H1 (cell line): ENCODE data around the gene AGRP. TPM values are rescaled to one million over a fixed set of nuclear protein-coding genes. Genes with fewer than 3 reads are reported as not detected.

Experiments used
- CTCF ChIA-PET: fragments of 300-600 bp; sonication (Branson Sonifier 250); formaldehyde crosslinking; loops from one replicate; lab custom pipeline; 2021; ENCODE audit not compliant: partially characterized antibody; lab: Charles Lee
- POLR2A ChIA-PET: fragments of 300-600 bp; sonication (Branson Sonifier 250); formaldehyde crosslinking; loops from one replicate; lab custom pipeline; 2021; ENCODE audit warnings: inconsistent platforms; ENCODE audit not compliant: partially characterized antibody; lab: Charles Lee
- DNase-seq, 2 experiments: peaks; one replicate each; pipeline versions ENCODE4 v3.0.0 to v3.0.0-alpha.2; 2010 to 2022; ENCODE audit warnings: low spot score in 2 of 2, low read depth in 1 of 2, mixed read lengths in 1 of 2
- FAIRE-seq: peaks from 2 replicates; lab custom pipeline; 2011; peaks lifted over from hg19 to GRCh38; lab: Jason Lieb, UNC
- H2AFZ ChIP-seq: 2 replicates; pipeline ENCODE4 v1.8.1; 2012; ENCODE audit warnings: low read length, inconsistent platforms
- H2AK5ac ChIP-seq: 2 replicates; pipeline ENCODE4 v1.6.1; 2013; ENCODE audit warnings: low read depth, low read length
- H2BK120ac ChIP-seq: replicated peaks from 2 replicates; pipeline ENCODE3; 2013; ENCODE audit warnings: low read depth, low read length, inconsistent platforms
- H2BK12ac ChIP-seq: 2 replicates; pipeline ENCODE4 v1.6.1; 2013; ENCODE audit warnings: low read depth, low read length
- H2BK15ac ChIP-seq: 2 replicates; pipeline ENCODE4 v1.6.1; 2013; ENCODE audit warnings: low read length
- H2BK20ac ChIP-seq: 2 replicates; pipeline ENCODE4 v1.6.1; 2013; ENCODE audit warnings: low read length
- H2BK5ac ChIP-seq: 2 replicates; pipeline ENCODE4 v1.6.1; 2013; ENCODE audit warnings: low read depth, low read length
- H3K14ac ChIP-seq: 2 replicates; pipeline ENCODE4 v1.6.1; 2013; ENCODE audit warnings: inconsistent platforms; ENCODE audit not compliant: insufficient read length
- H3K18ac ChIP-seq: 2 replicates; pipeline ENCODE4 v1.6.1; 2013; ENCODE audit warnings: low read length; ENCODE audit errors: extremely low read depth
- H3K23ac ChIP-seq: 2 replicates; pipeline ENCODE4 v1.6.1; 2013; ENCODE audit warnings: inconsistent platforms; ENCODE audit not compliant: insufficient read length
- H3K23me2 ChIP-seq: 2 replicates; pipeline ENCODE4 v1.6.1; 2013; ENCODE audit warnings: low read depth, low read length
- H3K27ac ChIP-seq: 2 replicates; pipeline ENCODE4 v1.6.1; 2011; ENCODE audit warnings: low read depth, low read length, inconsistent platforms
- H3K27me3 ChIP-seq, 4 experiments: replicated peaks in 1 of 4; 1 replicate in 1 of 4; 2 replicates in 3 of 4; pipeline versions ENCODE4 v1.6.1 to v1.8.1; 2011 to 2013; ENCODE audit warnings: low read length in 3 of 4, mild to moderate bottlenecking in 3 of 4, inconsistent platforms in 2 of 4, mixed read lengths in 2 of 4, moderate library complexity in 1 of 4; ENCODE audit not compliant: control insufficient read depth in 3 of 4, insufficient read depth in 3 of 4; ENCODE audit errors: extremely low read depth in 1 of 4
- H3K36me3 ChIP-seq, 4 experiments: 2 replicates each; pipeline versions ENCODE4 v1.6.1 to v1.8.1; 2011 to 2013; ENCODE audit warnings: mild to moderate bottlenecking in 4 of 4, low read length in 3 of 4, moderate library complexity in 2 of 4, control low read depth in 1 of 4, inconsistent platforms in 1 of 4; ENCODE audit not compliant: insufficient read depth in 4 of 4, control insufficient read depth in 2 of 4
- H3K4ac ChIP-seq: replicated peaks from 2 replicates; pipeline ENCODE3; 2013; ENCODE audit warnings: low read length, low read depth, mixed read lengths, inconsistent platforms; ENCODE audit not compliant: insufficient read length
- H3K4me1 ChIP-seq, 4 experiments: replicated peaks in 1 of 4; 1 replicate in 1 of 4; 2 replicates in 3 of 4; pipeline versions ENCODE4 v1.6.1 to v1.8.1; 2011 to 2013; ENCODE audit warnings: low read length in 3 of 4, inconsistent platforms in 2 of 4, mixed read lengths in 1 of 4; ENCODE audit not compliant: insufficient read depth in 4 of 4, control insufficient read depth in 3 of 4
- H3K4me2 ChIP-seq, 2 experiments: 2 replicates each; pipeline versions ENCODE4 v1.6.1 to v1.8.1; 2011 to 2013; ENCODE audit warnings: low read depth in 2 of 2, low read length in 2 of 2, control low read depth in 1 of 2, inconsistent platforms in 1 of 2, mild to moderate bottlenecking in 1 of 2; ENCODE audit not compliant: insufficient read depth in 1 of 2
- H3K4me3 ChIP-seq, 4 experiments: fragments of 200-600, 300-600 bp in 1 of 4; sonication (generic), shearing (Covaris generic), sonication (Bioruptor Twin) in 1 of 4; 2 replicates each; pipeline versions ENCODE4 v1.5.1 to v1.8.1; 2011 to 2016; ENCODE audit warnings: low read length in 4 of 4, low read depth in 3 of 4, control low read depth in 2 of 4, inconsistent platforms in 2 of 4, mild to moderate bottlenecking in 2 of 4, mixed read lengths in 1 of 4, moderate library complexity in 1 of 4; ENCODE audit not compliant: insufficient read depth in 2 of 4; ENCODE audit errors: extremely low read depth in 1 of 4
- H3K56ac ChIP-seq: replicated peaks from 2 replicates; pipeline ENCODE3; 2013; ENCODE audit warnings: low read depth, mild to moderate bottlenecking, mixed read lengths, low read length, inconsistent platforms; ENCODE audit not compliant: insufficient read length
- H3K79me1 ChIP-seq: 2 replicates; pipeline ENCODE4 v1.6.1; 2013; ENCODE audit warnings: low read depth, low read length, control low read depth
- H3K79me2 ChIP-seq, 2 experiments: 2 replicates each; pipeline versions ENCODE4 v1.6.1 to v1.8.1; 2012 to 2013; ENCODE audit warnings: low read length in 2 of 2, mild to moderate bottlenecking in 2 of 2, inconsistent platforms in 1 of 2; ENCODE audit not compliant: insufficient read depth in 2 of 2, control insufficient read depth in 1 of 2
- H3K9ac ChIP-seq, 4 experiments: replicated peaks in 1 of 4; 1 replicate in 1 of 4; 2 replicates in 3 of 4; pipeline versions ENCODE4 v1.6.1 to v1.8.1; 2011 to 2013; ENCODE audit warnings: low read depth in 3 of 4, low read length in 3 of 4, control low read depth in 2 of 4, mild to moderate bottlenecking in 2 of 4, moderate library complexity in 2 of 4, inconsistent platforms in 1 of 4; ENCODE audit errors: extremely low read depth in 1 of 4
- H3K9me3 ChIP-seq, 2 experiments: 2 replicates each; pipeline versions ENCODE4 v1.6.1 to v1.8.1; 2012 to 2013; ENCODE audit warnings: mild to moderate bottlenecking in 2 of 2, moderate library complexity in 2 of 2, control low read depth in 1 of 2, inconsistent platforms in 1 of 2, low read depth in 1 of 2, low read length in 1 of 2, mixed read lengths in 1 of 2; ENCODE audit not compliant: insufficient read depth in 2 of 2
- H4K20me1 ChIP-seq, 2 experiments: replicated peaks in 1 of 2; 2 replicates each; pipeline versions ENCODE3 to v1.8.1; 2011 to 2013; ENCODE audit warnings: inconsistent platforms in 2 of 2, low read length in 2 of 2, mild to moderate bottlenecking in 1 of 2; ENCODE audit not compliant: insufficient read depth in 2 of 2, control insufficient read depth in 1 of 2
- H4K5ac ChIP-seq: 2 replicates; pipeline ENCODE4 v1.6.1; 2013; ENCODE audit warnings: low read length, low read depth, mixed read lengths, inconsistent platforms; ENCODE audit not compliant: insufficient read length
- H4K8ac ChIP-seq: 2 replicates; pipeline ENCODE4 v1.8.0; 2013; ENCODE audit warnings: mild to moderate bottlenecking, moderate library complexity, low read length, inconsistent platforms; ENCODE audit not compliant: insufficient read depth; ENCODE audit errors: extremely low read depth
- H4K91ac ChIP-seq: replicated peaks from 2 replicates; pipeline ENCODE3; 2013; ENCODE audit warnings: low read length, mixed read lengths, inconsistent platforms; ENCODE audit not compliant: insufficient read length
- BACH1 ChIP-seq: IDR thresholded peaks from 2 replicates; pipeline ENCODE4 v1.6.1; 2012; ENCODE audit warnings: low read length, improper control_type of control experiment
- BRCA1 ChIP-seq: IDR thresholded peaks from 2 replicates; pipeline ENCODE4 v1.6.1; 2012; ENCODE audit warnings: low read depth, low read length, improper control_type of control experiment
- CBX5 ChIP-seq: fragments of 300-800, 300-1000 bp; sonication (generic); IDR thresholded peaks from 2 replicates; pipeline ENCODE4 v1.7.1; 2016; ENCODE audit warnings: antibody characterized with exemption, low read length, low read depth
- CBX8 ChIP-seq: fragments of 300-800, 300-1000 bp; sonication (generic); IDR thresholded peaks from 2 replicates; pipeline ENCODE4 v1.7.1; 2016; ENCODE audit warnings: low read depth, low read length, borderline replicate concordance
- CHD1 ChIP-seq: IDR thresholded peaks from 2 replicates; pipeline ENCODE4 v1.6.1; 2012; ENCODE audit warnings: low read depth, low read length, improper control_type of control experiment
- RAD21 ChIP-seq, 2 experiments: IDR thresholded peaks in 1 of 2; conservative IDR thresholded peaks in 1 of 2; 2 replicates each; pipeline ENCODE4 v1.6.1; 2011; ENCODE audit warnings: low read depth in 2 of 2, low read length in 2 of 2, improper control_type of control experiment in 1 of 2, inconsistent platforms in 1 of 2, mild to moderate bottlenecking in 1 of 2, moderate library complexity in 1 of 2
- RBBP5 ChIP-seq: IDR thresholded peaks from 2 replicates; pipeline ENCODE4 v1.7.1; 2012; ENCODE audit warnings: low read depth, mild to moderate bottlenecking, inconsistent platforms, low read length, moderate library complexity, borderline replicate concordance
- SIX5 ChIP-seq: IDR thresholded peaks from 2 replicates; pipeline ENCODE4 v1.6.1; 2011; ENCODE audit warnings: mild to moderate bottlenecking, low read depth, low read length
- TAF1 ChIP-seq: IDR thresholded peaks from 2 replicates; pipeline ENCODE4 v1.6.1; 2011; ENCODE audit warnings: mild to moderate bottlenecking, low read depth, low read length
- TCF12 ChIP-seq: IDR thresholded peaks from 2 replicates; pipeline ENCODE4 v1.6.1; 2011; ENCODE audit warnings: low read depth, mild to moderate bottlenecking, low read length
- YY1 ChIP-seq: IDR thresholded peaks from 2 replicates; pipeline ENCODE4 v1.6.1; 2011; ENCODE audit warnings: low read depth, mild to moderate bottlenecking, low read length
- WGBS, 2 experiments: shearing (Covaris generic) in 1 of 2; methylation state at CpG; one replicate each; pipeline versions ENCODE4 v1.1.6 to v1.1.7; 2013 to 2015; ENCODE audit warnings: low lambda C conversion rate in 2 of 2, mixed read lengths in 2 of 2, inconsistent platforms in 1 of 2, low coverage in 1 of 2, missing lambda C conversion rate in 1 of 2; ENCODE audit not compliant: insufficient replicate concordance in 2 of 2, insufficient coverage in 1 of 2, insufficient read length in 1 of 2; ENCODE audit errors: extremely low coverage in 1 of 2, missing lambda C conversion rate in 1 of 2; 5-methylcytosine and 5-hydroxymethylcytosine counted together
- polyA plus RNA-seq, 7 experiments: library from polyadenylated mRNA; depleted of rRNA in 3 of 7; stranded (reverse) in 5 of 7; unstranded in 2 of 7; fragments of >200 nt in 5 of 7; fragments of 200-250 nt in 2 of 7; gene quantifications; 1 replicate in 5 of 7; 2 replicates in 1 of 7; 4 replicates in 1 of 7; pipeline versions ENCODE4 v1.2.1 to v1.2.3, GENCODE V29; 2011 to 2013; ENCODE audit warnings: missing spikeins in 2 of 7, mixed read lengths in 2 of 7
- total RNA-seq: library from RNA; stranded (reverse); fragmentation: NEBNext Ultra II Directional; extraction: Animal tissue kit (Norgen Biotek cat#: 25700); gene quantifications from 2 replicates; pipeline ENCODE4 v1.2.1, GENCODE V29; 2021
- TF ChIP-seq, protein P1 (sequence below): IDR thresholded peaks from 2 replicates; pipeline ENCODE4 v1.6.1; 2011; ENCODE audit warnings: low read length, improper control_type of control experiment
- TF ChIP-seq, protein P2 (sequence below): IDR thresholded peaks from 2 replicates; pipeline ENCODE4 v1.6.1; 2011; ENCODE audit warnings: low read depth, mild to moderate bottlenecking, low read length; ENCODE audit not compliant: insufficient read depth

AGRP gene
- total and polyA plus RNA-seq, 2 of the 8 experiments (the other 6 are each of a cell fraction or from before 2014, with no cell fraction given), result not detected

DNA sequence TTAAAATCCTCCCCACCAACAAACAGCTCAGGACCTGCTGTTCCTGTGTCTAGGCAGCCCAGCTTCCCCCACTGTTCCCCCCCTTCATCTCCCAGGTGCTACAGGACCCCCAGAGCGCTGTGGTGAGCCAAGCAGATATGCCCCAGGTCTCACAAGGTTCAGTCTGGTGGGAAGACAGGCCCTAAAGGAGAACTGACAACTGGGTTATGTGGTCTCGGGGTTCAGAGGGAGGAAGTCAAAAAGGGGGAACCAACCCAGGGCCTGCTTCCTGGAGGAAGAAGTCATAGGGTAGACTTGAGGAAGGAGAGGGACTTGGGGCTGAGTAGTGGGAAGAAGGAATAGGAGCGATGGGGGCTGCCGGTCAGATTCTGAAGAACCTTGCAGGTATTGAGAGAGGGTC is 47.9 kb upstream of the AGRP start:
- Histone ChIP-seq H3K79me2 (no peaks in the 10 kb centered on the region), H2AK5ac (no peak overlapping the region), H3K56ac (no peak overlapping the region), H2AFZ (no peak overlapping the region), H4K91ac (no peak overlapping the region), H3K79me1 (no peaks in the 10 kb centered on the region), H3K27ac (no peak overlapping the region), H3K18ac (no peak overlapping the region), H4K20me1 (peaks cover 6 to 27% of the 10 kb centered on the region in 2 experiments), H2BK12ac (no peak overlapping the region), H4K5ac (no peak overlapping the region), H3K9me3 (no peaks in the 10 kb centered on the region), H3K9ac (no peak overlapping the region), H3K27me3 (peaks cover 63 to 98% (median 91%) of the 10 kb centered on the region in 4 experiments), H3K36me3 (no peaks in the 10 kb centered on the region), H3K4me1 (peaks cover 0 to 12% (median 8%) of the 10 kb centered on the region in 4 experiments; a peak in 6 of 7 replicates), H2BK15ac (no peak overlapping the region), H3K4me3 (no peak overlapping the region), H3K23me2 (peaks cover 16% of the 10 kb centered on the region; the same call in 1 of the 2 replicates), H2BK5ac (no peak overlapping the region), H3K4ac (no peak overlapping the region), H3K4me2 (no peak overlapping the region; a peak in 1 of 4 replicates), H4K8ac (no peak overlapping the region), H3K14ac (no peak overlapping the region), H3K23ac (no peak overlapping the region), H2BK20ac (no peak overlapping the region), H2BK120ac (no peak overlapping the region)
- POLR2A ChIA-PET, result interaction anchor here (0.6 to 0.7 kb wide), 2 partner anchors 76 to 109 kb away, joined by 3 to 4 read pairs; no protein-coding TSS in a partner anchor
- CTCF ChIA-PET, result interaction anchor here (0.6 to 4.3 kb wide), 7 partner anchors 10 to 137 kb away, joined by 3 to 63 read pairs (median 9); partner anchors contain the start of gene CARMIL2
- WGBS, 2 experiments, result 73% methylated on average over 4 of the region's 4 CpGs; no CpG with 5 or more reads in 1 of the 2 experiments
- no peak for FAIRE-seq
- no peak for DNase-seq
- TF ChIP-seq CBX8 (no peak), TAF1 (no peak), RAD21 (IDR thresholded peaks at IDR 0.05 in 1 of 2, conservative IDR thresholded peaks at IDR 0.05 in 1 of 2; ENCODE audit: low read depth in 2 of 2, low read length in 2 of 2) (no peak), BACH1 (no peak), BRCA1 (no peak), YY1 (no peak), SIX5 (no peak), RBBP5 (no peak), CHD1 (no peak), TCF12 (no peak), CBX5 (no peak)
- TF ChIP-seq, protein P1, sequence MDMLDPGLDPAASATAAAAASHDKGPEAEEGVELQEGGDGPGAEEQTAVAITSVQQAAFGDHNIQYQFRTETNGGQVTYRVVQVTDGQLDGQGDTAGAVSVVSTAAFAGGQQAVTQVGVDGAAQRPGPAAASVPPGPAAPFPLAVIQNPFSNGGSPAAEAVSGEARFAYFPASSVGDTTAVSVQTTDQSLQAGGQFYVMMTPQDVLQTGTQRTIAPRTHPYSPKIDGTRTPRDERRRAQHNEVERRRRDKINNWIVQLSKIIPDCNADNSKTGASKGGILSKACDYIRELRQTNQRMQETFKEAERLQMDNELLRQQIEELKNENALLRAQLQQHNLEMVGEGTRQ, result no peak
- TF ChIP-seq, protein P2, sequence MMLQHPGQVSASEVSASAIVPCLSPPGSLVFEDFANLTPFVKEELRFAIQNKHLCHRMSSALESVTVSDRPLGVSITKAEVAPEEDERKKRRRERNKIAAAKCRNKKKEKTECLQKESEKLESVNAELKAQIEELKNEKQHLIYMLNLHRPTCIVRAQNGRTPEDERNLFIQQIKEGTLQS, result no peak
